ENCODE measurements around the gene SCN10A. TPM values are rescaled to one million over a fixed set of nuclear protein-coding genes. Genes with fewer than 3 reads are reported as not detected.
A peak's percentile ranks its signal among the peaks of the same experiment; 100 is the strongest.

Gene SCN10A
- total and polyA plus RNA-seq, 9 of the 15 experiments (the other 6 are each of a cell fraction or from before 2014, with no cell fraction given), result not detected

- TF ChIP-seq MGA (IDR thresholded peaks at IDR 0.05) (no peak), RHOXF2B (CRISPR knock-in tag; conservative IDR thresholded peaks at IDR 0.05) (no peak), VEZF1 (CRISPR knock-in tag; IDR thresholded peaks at IDR 0.05) (peak; percentile 75), SLC30A9 (CRISPR knock-in tag; IDR thresholded peaks at IDR 0.05) (no peak), RERE (CRISPR knock-in tag; IDR thresholded peaks at IDR 0.05; ENCODE audit: borderline replicate concordance) (peak; percentile 75; the same call in 1 of the 2 replicates), ZNF561 (CRISPR knock-in tag; conservative IDR thresholded peaks at IDR 0.05) (no peak), ZNF263 (CRISPR knock-in tag; IDR thresholded peaks at IDR 0.05; ENCODE audit: borderline replicate concordance) (peak; percentile 89)
These were observed 10.1 kb downstream of the SCN10A start (continued) for GRCh38 chr3:38805765-38806386.
